Stimulated activated CD8-positive, alpha-beta memory T cell treated with anti-CD3 and anti-CD28 coated beads, Interleukin-12 subunit alpha, Interleukin-12 subunit beta, amount 100 ng/mL, for 4 hours (primary cell): ENCODE measurements around the gene ZNF766.
"Not testable (repeated sequence)": the region's sequence is repeated elsewhere in the genome, so short reads cannot be mapped to it uniquely, and the experiment has no call there.

Experiments
- DNase-seq: peaks from one replicate; pipeline ENCODE4 v3.0.0-alpha.2; 2020; ENCODE audit warnings: low read depth

ZNF766 gene

DNA sequence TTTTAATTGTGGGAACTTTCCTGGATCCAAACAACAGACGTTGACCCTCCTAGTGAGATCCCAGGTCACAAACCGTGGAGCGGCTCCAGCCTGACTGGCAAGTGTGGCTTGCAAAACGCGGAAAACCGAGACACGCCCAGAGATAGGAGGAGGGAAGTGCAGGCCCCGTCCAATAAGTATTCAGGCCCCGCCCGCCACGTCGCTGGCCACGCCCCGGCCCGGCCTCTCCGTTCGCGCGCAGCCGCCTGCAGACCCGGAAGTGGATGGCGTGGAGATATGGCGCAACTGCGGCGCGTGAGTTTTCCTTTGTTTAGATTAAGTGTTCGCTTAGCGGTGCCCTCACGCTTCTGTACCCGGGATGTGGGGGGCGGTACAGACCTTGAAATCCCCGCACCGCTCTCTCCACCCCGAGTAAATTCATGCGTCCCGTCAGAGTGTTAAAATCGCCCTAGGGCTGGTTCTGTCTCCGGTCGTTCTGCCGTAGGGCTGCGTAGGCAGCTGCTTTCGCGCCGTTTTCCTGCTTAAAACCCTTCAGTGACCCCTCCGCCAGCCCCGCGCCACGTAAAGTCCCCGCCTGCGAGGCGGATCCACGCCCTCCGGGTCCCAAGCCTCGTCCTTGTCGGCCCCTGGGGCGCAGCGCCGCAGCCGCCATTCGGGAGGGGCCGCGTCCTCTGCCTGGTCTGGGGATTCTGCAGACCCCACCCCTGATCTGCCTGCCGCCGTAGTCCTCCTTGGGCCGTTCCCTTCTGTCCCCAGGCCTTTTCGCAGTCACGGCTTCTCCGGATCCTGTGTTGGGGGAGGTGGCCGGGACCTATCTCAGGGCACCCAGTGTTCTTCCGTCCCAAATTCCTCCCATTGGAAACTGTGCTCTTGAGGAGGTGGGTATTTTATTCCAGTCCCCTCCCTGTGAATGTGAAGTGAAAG is at the start of gene ZNF766:
Gene ZNF766, plus strand, starts transcription at position 250 of the 924 bp plus-strand sequence. Its CDS starts 27 bp downstream, at position 277.
- peak; percentile 94 for DNase-seq

DNA sequence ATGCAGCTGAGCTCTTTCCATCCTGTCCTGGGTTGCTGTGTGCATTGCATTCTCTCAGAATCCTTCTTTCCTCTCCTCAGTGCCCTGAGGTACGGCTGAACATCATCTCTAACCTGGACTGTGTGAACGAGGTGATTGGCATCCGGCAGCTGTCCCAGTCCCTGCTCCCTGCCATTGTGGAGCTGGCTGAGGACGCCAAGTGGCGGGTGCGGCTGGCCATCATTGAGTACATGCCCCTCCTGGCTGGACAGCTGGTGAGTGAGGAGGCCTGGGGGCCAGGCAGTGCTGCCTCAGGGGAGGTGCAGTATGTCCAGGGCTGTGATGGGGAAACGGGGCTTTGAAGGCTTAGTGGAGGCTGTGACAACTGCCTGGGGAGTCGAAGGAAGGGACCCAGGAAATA is 49.8 kb upstream of the ZNF766 start:
- DNase-seq = no peak

DNA sequence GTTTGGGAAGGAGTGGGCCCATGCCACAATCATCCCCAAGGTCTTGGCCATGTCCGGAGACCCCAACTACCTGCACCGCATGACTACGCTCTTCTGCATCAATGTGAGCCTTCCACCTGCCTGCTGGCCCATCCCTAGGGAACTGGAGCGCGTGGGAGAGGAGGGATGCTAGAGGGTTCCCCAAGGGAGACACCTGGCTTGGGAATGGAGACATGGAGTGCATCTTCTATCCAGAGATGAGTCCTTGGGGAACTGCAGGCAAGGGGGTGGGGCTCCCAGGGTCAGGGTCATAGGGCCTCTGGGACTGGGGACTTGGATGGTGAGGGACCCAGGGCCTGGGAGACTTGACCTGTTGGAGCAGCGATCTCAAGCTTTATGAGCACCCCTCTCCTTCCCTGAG is 48.4 kb upstream of the ZNF766 start:
- no peak for DNase-seq

DNA sequence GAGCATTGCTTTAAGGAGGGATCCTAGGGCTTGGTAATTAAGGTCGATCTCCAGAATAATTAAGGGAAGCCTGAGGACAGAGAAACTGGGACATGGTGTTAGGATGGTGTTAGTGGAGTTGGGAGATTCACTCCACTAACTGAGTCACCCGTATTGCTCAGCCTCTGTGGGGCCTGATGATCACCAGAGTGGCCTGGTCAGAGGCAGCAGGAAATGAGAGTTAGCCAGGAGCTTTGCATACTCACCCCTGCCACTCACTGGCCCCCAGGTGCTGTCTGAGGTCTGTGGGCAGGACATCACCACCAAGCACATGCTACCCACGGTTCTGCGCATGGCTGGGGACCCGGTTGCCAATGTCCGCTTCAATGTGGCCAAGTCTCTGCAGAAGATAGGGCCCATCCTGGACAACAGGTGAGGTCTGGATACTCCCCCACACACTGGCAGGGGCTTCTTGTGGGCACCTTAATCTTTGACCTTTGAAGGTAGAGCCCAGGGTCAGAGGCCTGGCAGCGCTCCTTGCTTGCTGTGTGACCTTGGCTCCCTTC is 47.5 kb upstream of the ZNF766 start:
- DNase-seq = no peak

DNA sequence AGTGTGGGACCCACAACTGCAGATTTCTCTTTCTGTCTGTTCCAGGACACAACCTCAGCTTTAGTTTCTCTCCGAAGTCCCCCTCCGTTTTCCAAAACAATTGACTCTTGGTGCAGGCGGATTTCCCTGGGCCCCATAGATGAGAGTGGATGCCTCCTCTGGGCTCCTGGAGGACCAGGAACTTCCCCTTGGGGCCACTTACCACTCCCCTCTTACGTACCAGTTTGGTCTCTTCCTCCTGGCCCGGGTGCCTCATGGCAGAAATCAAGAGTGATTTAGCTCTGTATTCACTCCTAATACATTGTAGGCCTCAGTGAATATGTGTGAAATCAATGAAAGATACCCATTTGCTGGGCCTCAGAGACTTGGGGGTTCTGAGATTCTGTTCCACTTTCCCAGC is 45.2 kb upstream of the ZNF766 start:
- no peak for DNase-seq

DNA sequence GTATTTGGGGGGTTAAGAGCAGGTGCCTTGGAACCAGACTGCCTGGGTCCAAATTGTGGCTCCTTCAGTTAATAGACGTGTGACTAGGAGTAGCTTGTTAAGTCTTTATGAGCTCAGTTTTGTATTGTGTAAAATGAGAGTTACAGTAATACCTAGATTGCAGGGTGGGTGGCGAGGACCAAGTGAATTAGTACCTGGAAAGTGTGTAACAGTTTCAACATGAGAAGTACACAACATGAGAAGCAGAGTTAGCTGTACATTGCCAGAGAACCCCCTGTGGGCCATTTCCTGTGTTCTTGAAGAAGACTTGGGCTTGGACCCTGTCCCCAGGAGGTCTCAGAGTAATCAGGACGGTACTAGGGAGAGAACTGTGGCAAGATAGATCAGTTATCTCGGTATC is 42.7 kb upstream of the ZNF766 start:
- DNase-seq = no peak

DNA sequence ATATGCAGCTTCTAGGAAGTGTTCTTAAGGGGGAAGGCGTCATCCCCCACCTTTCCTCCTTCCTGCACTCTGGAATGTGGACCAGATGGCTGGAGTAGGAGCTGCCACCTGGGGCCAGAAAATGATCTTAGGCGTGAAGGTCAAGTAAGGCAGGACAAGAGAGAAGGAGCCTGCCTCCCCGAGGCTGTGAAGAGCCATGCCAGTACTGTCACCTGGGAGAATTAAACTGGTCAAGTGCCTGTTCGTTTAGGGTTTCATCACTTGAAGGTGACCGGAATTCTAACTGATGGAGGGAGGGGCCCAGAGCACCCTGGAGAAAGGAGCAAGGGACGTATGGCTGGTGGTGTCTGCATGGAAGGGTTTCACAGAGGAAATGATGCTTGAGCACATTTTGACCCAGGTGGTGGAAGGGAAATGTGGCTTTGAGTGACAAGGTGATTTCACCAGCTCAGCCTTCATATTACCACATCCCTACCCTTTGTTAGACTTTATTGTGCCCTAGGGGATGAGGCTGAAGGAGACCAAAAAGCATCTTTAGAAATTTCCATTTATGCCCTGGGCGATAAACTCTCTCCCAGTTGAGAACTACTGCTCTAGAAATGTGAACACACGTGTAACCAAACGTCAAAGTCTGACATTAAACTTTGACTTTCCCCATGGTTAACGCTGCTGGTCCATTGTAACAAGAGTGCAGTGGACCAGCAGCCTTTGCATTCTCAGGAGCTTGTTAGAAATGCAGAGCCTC is 42.0 kb upstream of the ZNF766 start:
- no peak for DNase-seq

DNA sequence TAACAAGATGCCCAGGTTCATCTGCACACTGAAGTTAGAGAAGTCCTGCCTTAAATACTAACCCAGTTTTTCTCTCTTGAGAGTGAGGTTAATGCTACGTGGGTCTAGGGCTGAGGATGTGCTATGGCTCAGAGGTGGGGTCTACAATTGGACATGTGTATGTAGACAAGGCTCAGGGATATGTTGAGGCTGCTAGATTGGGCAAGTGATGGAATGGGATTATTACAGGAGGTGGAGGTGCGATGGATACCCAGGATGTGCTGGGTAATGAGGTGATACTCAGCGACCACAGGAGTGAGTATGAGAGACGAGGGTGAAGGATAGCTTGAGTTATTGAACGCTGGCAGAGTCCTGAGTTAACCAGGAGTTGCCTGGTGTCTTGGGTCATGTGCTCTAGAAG is 41.4 kb upstream of the ZNF766 start:
- no peak for DNase-seq

DNA sequence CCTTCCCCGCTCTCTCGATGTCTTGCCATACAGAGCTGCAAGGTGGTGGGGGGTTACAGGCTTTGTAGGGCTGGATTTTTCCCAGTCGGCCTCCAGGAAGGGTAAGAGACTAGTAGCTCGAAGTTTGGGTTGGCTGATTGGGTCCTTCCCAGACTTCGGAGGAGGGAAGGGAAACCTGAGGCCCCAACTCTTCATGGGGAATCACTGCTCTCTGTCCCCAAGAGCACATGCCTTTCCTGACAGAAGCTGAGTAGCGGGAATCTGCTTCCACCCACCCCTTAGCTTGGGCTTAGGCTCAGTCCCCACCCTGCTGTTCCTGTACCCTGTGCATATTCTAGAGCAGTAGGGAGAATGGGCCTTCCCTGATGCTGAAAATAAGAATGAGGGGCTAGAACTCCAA is 39.9 kb upstream of the ZNF766 start:
- no peak for DNase-seq

DNA sequence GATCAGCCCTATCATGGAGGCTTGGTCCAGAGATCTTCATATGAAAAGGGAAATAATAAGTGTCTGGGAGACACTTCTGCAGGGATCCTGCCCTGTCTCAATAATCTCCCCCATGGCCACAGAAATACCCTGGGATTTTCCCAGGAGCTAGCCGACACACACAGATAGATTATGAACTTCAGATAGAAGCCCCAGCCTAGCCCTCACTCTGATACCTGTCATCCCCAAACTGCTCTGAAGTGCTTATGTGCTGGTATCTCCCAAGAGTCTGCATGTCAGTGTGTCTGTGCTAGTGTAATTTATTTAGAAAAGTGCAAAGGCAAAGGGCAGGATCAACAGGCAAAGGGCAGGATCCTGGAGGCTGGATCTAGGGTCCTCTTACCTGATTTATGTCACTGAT is 38.7 kb upstream of the ZNF766 start:
- DNase-seq = no peak

DNA sequence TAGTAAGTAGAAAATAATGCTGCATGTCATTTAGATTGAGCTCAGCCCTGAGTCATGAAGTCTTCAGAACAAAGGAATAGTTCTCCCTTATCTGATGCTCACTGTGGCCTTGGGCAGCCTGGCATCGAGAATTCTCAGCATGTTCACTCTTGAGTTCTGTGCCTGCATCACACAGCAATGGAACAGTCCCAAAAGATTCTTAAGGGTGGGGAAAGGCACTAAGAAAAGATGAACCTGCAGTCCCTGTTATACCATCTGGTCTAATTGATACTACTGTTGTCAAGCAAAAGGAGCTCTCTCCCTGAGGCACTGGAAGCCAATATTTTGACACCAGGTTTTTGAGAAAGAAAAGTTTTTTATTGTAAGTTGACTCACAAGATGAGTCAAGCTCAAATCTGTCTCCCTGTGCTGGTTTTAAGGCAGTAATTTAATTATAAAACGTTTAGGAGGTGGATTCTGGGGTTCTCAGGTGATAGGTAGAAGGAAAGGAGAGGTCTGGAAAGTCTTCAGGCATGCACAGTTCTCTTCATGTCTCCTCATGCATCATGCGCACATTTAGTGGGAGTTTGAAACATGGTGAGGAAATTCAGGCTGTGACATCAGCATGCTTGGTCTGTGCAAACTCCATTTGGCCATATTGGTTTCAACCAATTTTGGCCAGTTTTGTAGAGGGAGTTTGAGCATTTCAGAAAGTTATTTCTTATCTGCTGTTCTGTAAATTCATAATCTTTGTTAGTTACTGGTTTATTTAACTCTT is 38.1 kb upstream of the ZNF766 start:
- no peak for DNase-seq

DNA sequence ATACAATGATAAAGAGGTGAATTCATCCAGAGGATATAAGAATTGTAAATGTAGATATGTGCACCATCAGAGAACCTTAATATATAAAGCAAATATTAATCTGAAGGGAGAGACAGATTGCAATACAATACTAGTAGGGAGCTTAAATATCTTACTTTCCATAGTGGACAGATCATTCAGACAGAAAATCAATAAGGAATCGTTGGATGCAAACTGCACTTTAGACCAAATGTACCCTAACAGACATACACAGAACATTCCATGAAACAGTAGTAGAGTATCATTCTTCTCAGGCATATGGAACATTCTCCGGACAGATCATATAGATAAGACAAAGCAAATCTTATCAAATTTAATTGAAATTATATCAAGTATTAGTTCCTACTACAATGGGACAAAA is 35.0 kb upstream of the ZNF766 start:
- DNase-seq = no peak

DNA sequence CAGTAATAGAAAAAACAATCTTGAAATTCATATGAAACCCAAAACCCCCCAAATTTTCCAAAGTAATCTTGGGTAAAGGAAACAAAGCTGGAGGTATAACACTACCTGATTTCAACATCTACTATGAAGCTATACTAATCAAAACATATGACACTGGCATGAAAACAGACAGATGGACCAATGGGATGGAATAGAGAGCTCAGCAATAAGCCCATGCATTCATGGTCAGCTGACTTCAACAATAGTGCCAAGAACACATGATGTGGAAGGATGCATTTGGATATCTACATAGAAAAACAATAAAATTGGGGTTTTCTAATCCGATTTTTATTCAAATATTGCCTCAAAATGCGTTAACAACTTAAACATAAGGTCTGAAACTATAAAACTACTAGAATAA is 32.2 kb upstream of the ZNF766 start:
- DNase-seq = no peak

DNA sequence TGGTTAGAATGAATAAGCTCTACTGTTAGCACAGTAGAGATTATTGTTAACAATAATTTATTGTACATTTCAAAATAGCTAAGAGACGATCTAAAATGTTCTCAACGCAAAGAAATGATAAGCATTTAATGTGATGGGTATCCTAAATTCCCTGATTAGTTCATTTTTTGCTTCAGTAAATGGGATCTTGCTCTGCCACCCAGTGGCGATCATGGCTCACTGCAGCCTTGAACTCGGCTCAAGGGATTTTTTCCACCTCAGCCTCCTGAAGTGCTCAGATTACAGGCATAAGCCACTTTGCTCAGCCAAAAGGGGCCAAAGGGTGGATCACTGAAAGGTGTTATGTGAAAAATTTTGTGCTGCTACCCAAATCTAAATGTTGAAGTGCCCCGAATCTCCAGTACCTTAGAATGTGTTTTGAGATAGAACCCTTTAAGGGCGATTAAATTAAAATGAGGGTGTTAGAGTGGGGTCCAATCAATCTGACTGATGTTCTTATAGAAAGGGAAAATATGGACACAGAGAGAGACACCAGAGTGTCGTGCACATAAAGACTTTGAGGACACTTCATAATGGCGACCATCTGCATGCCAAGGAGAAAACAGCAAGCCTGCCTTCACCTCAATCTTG is 31.5 kb upstream of the ZNF766 start:
- peak; percentile 32 for DNase-seq

DNA sequence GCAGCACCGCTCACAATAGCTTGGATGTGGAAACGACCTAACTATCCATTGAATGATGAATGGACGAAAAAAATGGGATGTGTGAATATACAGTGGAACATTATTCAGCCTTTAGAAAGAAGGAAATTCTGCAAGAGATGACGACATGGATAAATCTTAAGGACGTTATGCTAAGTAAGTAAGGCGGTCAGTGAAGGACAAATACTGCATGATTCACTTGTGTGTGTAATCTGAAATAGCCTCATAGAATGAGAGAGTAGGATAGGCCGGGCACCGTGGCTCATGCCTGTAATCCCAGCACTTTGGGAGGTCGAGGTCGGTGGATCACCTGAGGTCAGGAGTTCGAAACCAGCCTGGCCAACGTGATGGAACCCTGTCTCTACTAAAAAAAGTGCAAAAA is 25.4 kb upstream of the ZNF766 start:
- DNase-seq = no peak

DNA sequence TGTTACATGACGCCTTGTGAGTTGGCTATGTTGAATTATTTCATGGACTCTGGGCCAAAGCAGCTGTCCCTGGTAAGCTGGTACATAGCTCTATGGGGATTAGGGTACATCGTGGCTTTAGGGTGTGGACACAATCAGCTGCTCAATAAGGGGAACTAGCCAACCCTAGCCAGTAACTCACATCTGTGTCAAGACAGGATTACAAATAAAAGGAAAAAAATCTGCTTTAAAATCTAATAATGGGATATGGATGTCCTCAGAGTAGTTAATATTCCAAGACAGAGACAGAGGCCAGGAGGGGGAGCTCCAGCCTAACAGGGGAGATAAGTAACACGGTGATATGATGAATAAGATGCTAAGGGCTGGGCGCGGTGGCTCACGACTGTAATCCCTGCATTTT is 21.1 kb upstream of the ZNF766 start:
- peak; percentile 26 for DNase-seq

DNA sequence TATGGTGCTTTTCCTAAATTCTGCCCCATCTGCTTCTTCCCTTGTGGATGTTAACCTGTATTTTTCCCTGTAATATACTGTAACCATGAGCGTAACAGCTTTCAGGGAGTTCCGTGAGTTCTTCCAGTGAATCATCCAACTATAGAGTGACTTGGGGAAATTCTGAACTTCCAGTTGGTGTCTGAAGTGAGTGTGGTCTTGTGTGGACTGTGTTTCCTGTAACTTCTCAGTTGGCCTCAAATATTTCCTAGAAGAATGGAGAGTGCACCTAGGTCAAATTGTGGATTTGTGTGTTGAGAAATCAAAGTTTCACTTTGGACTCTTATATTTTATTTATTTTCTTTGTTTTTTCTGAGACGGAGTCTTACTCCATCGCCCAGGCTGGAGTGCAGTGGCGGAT is 11.0 kb upstream of the ZNF766 start:
- no peak for DNase-seq

DNA sequence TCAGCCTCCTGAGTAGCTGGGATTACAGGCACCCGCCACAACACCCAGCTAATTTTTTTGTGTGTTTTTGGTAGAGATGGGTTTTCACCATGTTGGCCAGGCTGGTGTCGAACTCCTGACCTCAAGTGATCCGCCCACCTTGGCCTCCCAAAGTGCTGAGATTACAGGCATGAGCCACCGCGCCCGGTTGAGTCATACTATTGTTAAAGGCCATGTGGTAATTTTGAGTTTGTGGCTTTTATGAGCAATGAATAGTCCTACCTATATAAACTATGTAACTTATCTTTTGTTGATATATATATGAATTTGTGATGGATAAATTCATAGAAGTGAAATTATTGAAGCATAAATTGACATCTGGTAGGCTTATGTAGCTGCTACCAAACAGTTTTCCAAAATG is 3.8 kb upstream of the ZNF766 start:
- not testable (repeated sequence) for DNase-seq

DNA sequence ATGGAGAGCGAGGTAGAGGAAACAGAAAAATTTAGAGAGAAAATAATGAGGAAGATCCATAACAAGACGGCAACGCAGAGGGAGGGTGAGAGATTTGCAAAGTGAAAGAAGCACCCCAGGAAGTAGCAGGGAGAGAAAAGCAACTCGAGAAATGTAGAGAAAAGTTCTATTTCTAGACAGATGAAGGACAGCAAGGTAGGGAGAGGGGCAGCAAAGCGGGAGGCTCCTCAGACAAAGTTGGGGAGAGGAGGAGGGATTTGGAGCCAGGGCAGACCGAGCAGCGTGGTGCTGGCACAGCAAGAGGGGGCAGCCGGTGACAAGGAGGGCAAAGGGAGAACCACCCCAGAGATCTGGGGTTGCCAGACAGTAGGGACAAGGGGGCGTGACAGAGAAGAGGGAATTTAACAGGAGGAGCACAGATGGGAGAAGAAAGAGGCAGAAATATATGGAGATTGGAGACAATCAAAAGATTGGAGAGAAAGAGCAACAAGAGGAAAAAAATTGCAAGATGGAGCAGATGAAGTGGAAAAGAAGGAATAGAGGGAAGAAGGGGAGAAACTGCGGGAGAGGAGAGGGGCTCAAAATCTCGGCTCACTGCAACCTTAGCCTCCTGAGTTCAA is 989 bp downstream of the ZNF766 start:
- no peak for DNase-seq

DNA sequence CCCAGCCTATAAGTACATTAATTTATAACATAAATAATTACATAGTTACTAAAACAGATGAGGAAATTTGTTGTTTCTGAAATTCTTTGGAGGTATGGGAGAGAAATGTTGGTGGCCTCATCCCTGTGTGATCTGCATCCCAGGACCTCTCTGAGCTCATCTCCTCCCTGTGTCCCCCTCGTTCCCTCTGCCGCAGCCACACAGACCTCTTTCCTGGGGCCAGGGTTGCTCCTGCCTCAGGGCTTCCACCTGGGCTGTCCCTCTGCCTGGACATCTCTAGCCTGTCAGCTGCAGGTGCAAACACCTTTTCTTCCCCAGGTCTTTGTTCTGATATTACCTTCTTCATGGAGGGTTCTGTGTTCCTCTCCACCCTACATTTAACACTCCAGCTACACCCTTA is 3.9 kb downstream of the ZNF766 start:
- DNase-seq = no peak

DNA sequence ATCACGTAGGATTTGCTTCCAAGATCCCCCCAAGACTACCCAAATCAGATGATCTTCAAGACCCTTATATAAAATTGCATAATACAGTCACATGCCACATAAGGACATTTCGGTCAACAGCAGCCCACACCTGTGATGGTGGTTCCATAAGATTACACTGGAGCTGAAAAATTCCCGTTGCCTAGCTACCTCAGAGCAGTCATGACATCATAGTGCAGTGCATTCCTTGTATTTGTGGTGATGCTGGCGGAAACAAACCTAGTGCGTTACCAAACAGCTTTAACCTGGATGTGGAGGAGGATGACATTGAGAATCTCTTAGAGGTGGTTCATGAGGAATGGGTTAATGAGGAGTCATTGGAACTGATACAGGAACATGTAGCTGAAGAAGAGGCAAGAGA is 4.8 kb downstream of the ZNF766 start:
- no peak for DNase-seq
